Subcutaneous abdominal adipose tissue (tissue), 5 donors: ENCODE results near the gene TRPM2.

Source experiments
- H3K27ac ChIP-seq: one replicate; pipeline ENCODE4 v1.7.0; 2013; ENCODE audit warnings: low read depth, mild to moderate bottlenecking, inconsistent platforms, low read length, moderate library complexity
- H3K27me3 ChIP-seq, 5 donors: one replicate each; pipeline ENCODE4 v1.7.0; 2013; ENCODE audit warnings: low read length in 5 of 5, inconsistent platforms in 1 of 5; ENCODE audit not compliant: control insufficient read depth in 5 of 5, insufficient read depth in 4 of 5
- H3K36me3 ChIP-seq, 5 donors: one replicate each; pipeline ENCODE4 v1.7.0; 2013; ENCODE audit warnings: low read length in 5 of 5; ENCODE audit not compliant: control insufficient read depth in 5 of 5, insufficient read depth in 5 of 5
- H3K4me1 ChIP-seq, 5 donors: one replicate each; pipeline ENCODE4 v1.7.0; 2013; ENCODE audit warnings: low read length in 5 of 5, mild to moderate bottlenecking in 3 of 5, moderate library complexity in 1 of 5; ENCODE audit not compliant: control insufficient read depth in 5 of 5, insufficient read depth in 5 of 5
- H3K4me3 ChIP-seq, 5 donors: one replicate each; pipeline ENCODE4 v1.7.0; 2013; ENCODE audit warnings: low read length in 5 of 5, low read depth in 1 of 5
- H3K9ac ChIP-seq, 5 donors: one replicate each; pipeline ENCODE4 v1.7.0; 2013; ENCODE audit warnings: low read length in 5 of 5, mild to moderate bottlenecking in 4 of 5, moderate library complexity in 3 of 5
- H3K9me3 ChIP-seq, 5 donors: one replicate each; pipeline ENCODE4 v1.7.0; 2013; ENCODE audit warnings: low read length in 5 of 5; ENCODE audit not compliant: control insufficient read depth in 5 of 5
- donor health status: healthy.
- donor health status: healthy.
- donor health status: healthy.
- donor health status: healthy.
- donor health status: healthy.

Gene TRPM2

DNA sequence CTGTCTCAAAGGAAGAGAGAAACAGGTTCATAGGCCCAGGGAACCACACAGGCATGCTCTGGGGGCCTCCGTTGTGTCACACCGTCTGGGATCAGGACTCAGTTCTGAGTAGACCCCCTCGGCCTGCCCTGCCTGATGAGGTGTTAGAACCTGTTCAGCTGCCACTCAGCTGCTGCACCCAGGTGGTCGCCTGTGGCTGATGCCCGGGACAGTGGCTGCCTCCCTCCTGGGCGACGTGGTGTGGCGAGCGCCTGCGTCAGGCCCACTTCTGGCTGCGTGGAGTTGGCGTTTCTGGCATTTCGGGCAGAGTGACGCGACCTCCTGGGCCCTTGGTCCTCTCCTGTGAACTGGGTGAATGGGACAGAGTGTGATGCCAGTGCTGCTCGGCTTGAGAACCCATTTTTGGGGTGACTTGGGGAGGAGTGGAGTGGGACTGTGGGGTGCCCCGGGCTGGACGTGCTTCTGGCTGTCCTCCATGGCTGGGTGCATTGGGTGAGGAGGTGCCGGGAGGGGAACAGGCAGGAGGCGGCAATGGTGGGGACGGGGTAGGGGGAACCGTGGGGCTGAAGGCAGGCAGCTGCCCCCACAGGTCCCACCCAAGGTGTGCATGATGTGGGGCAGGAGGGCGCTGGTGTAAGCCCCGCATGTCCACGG is 25.1 kb upstream of the TRPM2 start:
- Histone ChIP-seq H3K27me3 (no peaks in the 10 kb centered on the region), H3K9me3 (no peaks in the 10 kb centered on the region), H3K4me3 (no peak overlapping the region), H3K27ac (no peak overlapping the region), H3K9ac (no peak overlapping the region), H3K36me3 (peaks cover 0 to 72% (median 55%) of the 10 kb centered on the region in 5 donors), H3K4me1 (peaks cover 0 to 25% (median 6%) of the 10 kb centered on the region in 5 donors)

GRCh38 chr21:44329086-44329889 is 24.1 kb upstream of the TRPM2 start:
- no peak overlapping the region for H3K27ac ChIP-seq
- H3K4me1 ChIP-seq, result peaks cover 0 to 25% (median 6%) of the 10 kb centered on the region in 5 donors
- H3K4me3 ChIP-seq, result no peak overlapping the region
- H3K9me3 ChIP-seq, result no peaks in the 10 kb centered on the region
- H3K27me3 ChIP-seq, result no peaks in the 10 kb centered on the region
- H3K36me3 ChIP-seq, result peaks cover 0 to 67% (median 46%) of the 10 kb centered on the region in 5 donors
- no peak overlapping the region for H3K9ac ChIP-seq

GRCh38 chr21:44329971-44330681 is 23.3 kb upstream of the TRPM2 start:
- H3K36me3 ChIP-seq, result peaks cover 0 to 66% (median 39%) of the 10 kb centered on the region in 5 donors
- no peak overlapping the region for H3K9ac ChIP-seq
- no peak overlapping the region for H3K4me3 ChIP-seq
- no peaks in the 10 kb centered on the region for H3K9me3 ChIP-seq
- peaks cover 0 to 25% (median 6%) of the 10 kb centered on the region in 5 donors for H3K4me1 ChIP-seq
- no peaks in the 10 kb centered on the region for H3K27me3 ChIP-seq
- H3K27ac ChIP-seq, result no peak overlapping the region

DNA sequence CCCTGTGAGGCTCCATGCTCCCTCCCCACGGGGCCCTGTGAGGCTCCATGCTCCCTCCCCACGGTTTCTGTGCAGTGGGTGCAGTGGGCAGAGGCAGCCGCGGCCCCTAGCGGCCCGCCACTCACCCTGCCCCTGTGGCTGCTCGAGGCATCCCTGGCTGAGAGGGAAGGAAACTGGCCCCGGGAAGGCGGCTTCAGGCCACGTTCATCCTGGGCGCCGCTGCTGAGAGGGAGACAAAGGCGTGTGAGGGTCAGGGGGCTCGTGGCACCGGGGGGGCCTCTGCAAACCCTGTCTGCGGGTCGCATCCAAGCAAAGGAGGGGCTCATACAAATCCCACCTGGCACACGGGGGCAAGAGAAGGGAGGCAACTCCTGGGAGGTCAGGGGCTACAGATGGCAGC is 22.7 kb upstream of the TRPM2 start:
- H3K27me3 ChIP-seq, result no peaks in the 10 kb centered on the region
- H3K36me3 ChIP-seq, result peaks cover 0 to 66% (median 39%) of the 10 kb centered on the region in 5 donors
- no peak overlapping the region for H3K4me3 ChIP-seq
- peaks cover 0 to 25% (median 6%) of the 10 kb centered on the region in 5 donors for H3K4me1 ChIP-seq
- no peak overlapping the region for H3K9ac ChIP-seq
- no peaks in the 10 kb centered on the region for H3K9me3 ChIP-seq
- H3K27ac ChIP-seq, result no peak overlapping the region

- Histone ChIP-seq H3K4me1 (peaks cover 0 to 25% (median 6%) of the 10 kb centered on the region in 5 donors), H3K36me3 (peaks cover 0 to 65% (median 37%) of the 10 kb centered on the region in 5 donors), H3K9ac (no peak overlapping the region), H3K27me3 (no peaks in the 10 kb centered on the region), H3K27ac (no peak overlapping the region), H3K9me3 (no peaks in the 10 kb centered on the region), H3K4me3 (no peak overlapping the region)
Measured at GRCh38 chr21:44331209-44331608, 22.2 kb upstream of the TRPM2 start.

DNA sequence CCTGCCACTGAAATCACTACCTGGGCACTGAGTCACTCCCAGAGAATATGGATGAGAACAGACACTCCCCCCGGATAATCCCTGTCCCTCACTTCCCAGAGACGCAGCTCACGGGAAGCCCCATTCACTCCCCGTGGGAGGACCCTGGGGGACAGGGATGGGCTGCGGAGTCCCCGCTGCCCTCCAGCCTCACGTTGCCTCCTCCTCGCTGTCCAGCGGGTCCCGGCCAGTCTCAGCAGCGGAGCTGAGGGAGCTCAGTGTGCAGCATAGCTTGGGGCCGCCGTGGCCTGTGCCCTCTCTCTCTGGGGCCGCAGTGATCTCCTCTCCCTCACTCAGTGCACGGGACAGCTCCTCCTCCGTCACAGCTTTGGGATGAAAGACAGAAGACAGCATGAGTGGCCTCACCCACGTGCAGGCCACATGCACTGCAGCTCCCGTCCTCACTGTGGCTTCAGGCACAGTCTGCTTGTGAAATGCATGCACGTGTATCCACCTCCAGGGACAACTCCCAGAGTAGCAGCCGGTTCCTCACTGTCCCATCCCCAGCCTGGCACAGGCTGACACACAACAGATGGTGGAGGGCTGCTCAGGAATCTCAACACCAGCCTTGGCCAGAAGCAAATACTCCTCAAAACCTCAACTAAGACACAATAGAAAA is 21.6 kb upstream of the TRPM2 start:
- Histone ChIP-seq H3K27me3 (no peaks in the 10 kb centered on the region), H3K4me3 (no peak overlapping the region), H3K9me3 (no peaks in the 10 kb centered on the region), H3K36me3 (peaks cover 0 to 63% (median 37%) of the 10 kb centered on the region in 5 donors), H3K27ac (no peak overlapping the region), H3K9ac (no peak overlapping the region), H3K4me1 (peaks cover 0 to 25% (median 6%) of the 10 kb centered on the region in 5 donors)

DNA sequence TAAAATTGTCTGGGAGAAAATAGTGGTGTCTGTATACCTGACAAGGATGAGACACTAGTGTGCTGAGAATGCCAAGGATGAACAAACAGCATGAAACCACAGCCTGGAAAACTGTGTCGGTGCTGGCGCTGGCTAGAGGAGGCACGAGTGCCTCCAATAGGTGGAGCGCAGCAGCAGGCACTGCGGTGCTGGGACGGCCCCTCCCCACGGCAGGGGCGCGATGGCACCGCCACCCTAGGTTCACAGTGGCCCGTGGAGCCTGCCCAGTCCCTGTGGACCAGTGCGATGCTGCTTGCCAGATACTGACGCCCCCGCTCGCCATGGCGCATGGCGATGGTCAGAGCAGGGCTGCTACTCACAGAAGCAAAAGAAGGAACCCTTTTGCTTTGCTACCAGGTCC is 21.0 kb upstream of the TRPM2 start:
- H3K9ac ChIP-seq, result no peak overlapping the region
- H3K4me1 ChIP-seq, result peaks cover 0 to 29% (median 9%) of the 10 kb centered on the region in 5 donors
- H3K4me3 ChIP-seq, result no peak overlapping the region
- peaks cover 0 to 60% (median 31%) of the 10 kb centered on the region in 5 donors for H3K36me3 ChIP-seq
- H3K9me3 ChIP-seq, result no peaks in the 10 kb centered on the region
- H3K27me3 ChIP-seq, result no peaks in the 10 kb centered on the region
- no peak overlapping the region for H3K27ac ChIP-seq

GRCh38 chr21:44332965-44333364 is 20.5 kb upstream of the TRPM2 start:
- Histone ChIP-seq H3K27me3 (no peaks in the 10 kb centered on the region), H3K4me3 (no peak overlapping the region), H3K9me3 (no peaks in the 10 kb centered on the region), H3K27ac (no peak overlapping the region), H3K9ac (no peak overlapping the region), H3K36me3 (peaks cover 0 to 54% (median 26%) of the 10 kb centered on the region in 5 donors), H3K4me1 (peaks cover 0 to 35% (median 14%) of the 10 kb centered on the region in 5 donors)

DNA sequence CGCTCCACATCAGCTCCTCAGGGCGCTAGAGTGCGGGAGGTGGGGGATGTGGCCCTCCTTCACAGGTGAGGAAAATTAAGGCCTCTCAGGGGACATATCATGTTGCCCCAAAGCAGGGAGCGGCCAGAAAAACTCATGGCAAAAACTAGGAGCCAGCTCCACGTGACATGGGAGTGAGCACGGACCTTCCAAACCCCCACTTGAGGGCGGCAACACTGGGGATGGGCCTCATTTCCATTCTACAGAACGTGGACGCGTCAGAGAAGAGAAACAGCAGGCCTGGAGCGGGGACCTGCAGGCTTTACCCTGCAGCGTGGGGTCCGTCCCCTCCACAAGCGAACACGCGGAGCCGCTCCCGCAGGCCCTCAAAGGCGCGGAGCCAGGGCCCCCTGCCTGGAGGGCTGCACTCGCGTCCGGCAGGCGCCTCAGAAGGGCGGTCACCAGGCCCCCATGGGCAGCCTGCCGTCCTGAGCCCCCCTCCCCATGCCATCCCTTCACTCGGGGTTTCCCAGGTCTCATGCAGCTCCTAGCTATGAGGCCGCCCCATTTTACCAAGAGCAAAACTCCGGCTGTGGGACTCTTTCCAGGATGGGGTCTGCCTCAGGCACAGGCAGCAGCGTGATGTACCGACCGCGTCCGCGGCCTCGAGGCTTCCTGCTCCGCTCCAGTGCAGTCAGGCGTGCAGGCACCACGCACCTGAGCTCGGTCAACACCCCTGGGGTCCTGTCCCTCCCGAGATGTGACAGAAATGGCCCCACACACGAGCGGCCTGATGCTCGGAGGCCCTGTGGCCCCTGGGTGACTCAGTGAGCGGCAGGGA is 19.7 kb upstream of the TRPM2 start:
- H3K36me3 ChIP-seq, result peaks cover 0 to 54% (median 26%) of the 10 kb centered on the region in 5 donors
- no peak overlapping the region for H3K4me3 ChIP-seq
- peaks cover 0 to 40% (median 19%) of the 10 kb centered on the region in 5 donors for H3K4me1 ChIP-seq

More for the DNA sequence above, 19.7 kb upstream of the TRPM2 start:
- no peaks in the 10 kb centered on the region for H3K9me3 ChIP-seq
- H3K27ac ChIP-seq, result no peak overlapping the region
- no peak overlapping the region for H3K9ac ChIP-seq
- no peaks in the 10 kb centered on the region for H3K27me3 ChIP-seq
